ENCODE results near the gene SCAPER.

SCAPER gene

GRCh38 chr15:76386926-76387325 is 518.2 kb downstream of the SCAPER start:
- no peak for DNase-seq

GRCh38 chr15:76386178-76386577 is 519.0 kb downstream of the SCAPER start:
- DNase-seq = no peak

GRCh38 chr15:76384409-76384808 is 520.7 kb downstream of the SCAPER start:
- no peak for DNase-seq

- DNase-seq = no peak
Measured at GRCh38 chr15:76382987-76383728, 522.0 kb downstream of the SCAPER start.

- DNase-seq = no peak
Measured at GRCh38 chr15:76381366-76381765, 523.8 kb downstream of the SCAPER start.

GRCh38 chr15:76380249-76380648 is 524.9 kb downstream of the SCAPER start:
- DNase-seq = no peak

GRCh38 chr15:76378691-76379090 is 526.4 kb downstream of the SCAPER start:
- DNase-seq = no peak

GRCh38 chr15:76377751-76378150 is 527.4 kb downstream of the SCAPER start:
- no peak for DNase-seq

GRCh38 chr15:76377217-76377616 is 527.9 kb downstream of the SCAPER start:
- DNase-seq = no peak

GRCh38 chr15:76376816-76377215 is 528.3 kb downstream of the SCAPER start:
- no peak for DNase-seq

GRCh38 chr15:76376029-76376428 is 529.1 kb downstream of the SCAPER start:
- no peak for DNase-seq

GRCh38 chr15:76368122-76368621 is 537.0 kb downstream of the SCAPER start:
- no peak for DNase-seq

- no peak for DNase-seq
Measured at GRCh38 chr15:76366714-76367113, 538.4 kb downstream of the SCAPER start.

GRCh38 chr15:76363251-76363650 is 541.9 kb downstream of the SCAPER start:
- DNase-seq = peak; percentile 34

- no peak for DNase-seq
Measured at GRCh38 chr15:76360416-76360815, 544.7 kb downstream of the SCAPER start.

- DNase-seq = no peak
Measured at GRCh38 chr15:76359152-76359551, 546.0 kb downstream of the SCAPER start.

GRCh38 chr15:76358453-76358852 is 546.7 kb downstream of the SCAPER start:
- DNase-seq = no peak

GRCh38 chr15:76354823-76355440 is 550.2 kb downstream of the SCAPER start:
- DNase-seq = no peak

- no peak for DNase-seq
Measured at GRCh38 chr15:76353903-76354302, 551.2 kb downstream of the SCAPER start.

- no peak for DNase-seq
Measured at GRCh38 chr15:76353023-76353577, 552.0 kb downstream of the SCAPER start.

GRCh38 chr15:76349301-76350070 is 555.7 kb downstream of the SCAPER start:
- no peak for DNase-seq

GRCh38 chr15:76347482-76348055 is 557.6 kb downstream of the SCAPER start:
- DNase-seq = no peak
